Astrocyte (in vitro differentiated cells and primary cell): ENCODE results near the gene VPS41. TPM values are rescaled to one million over a fixed set of nuclear protein-coding genes. Genes with fewer than 3 reads are reported as not detected.

Experiments used
- DNase-seq: peaks from one replicate; pipeline ENCODE4 v3.0.0-alpha.2; 2010; ENCODE audit warnings: low read depth
- FAIRE-seq: peaks from 2 replicates; lab custom pipeline; 2011; peaks lifted over from hg19 to GRCh38; lab: Jason Lieb, UNC
- H2AFZ ChIP-seq: 2 replicates; pipeline ENCODE4 v1.6.0; 2012; ENCODE audit warnings: low read depth, low read length, inconsistent platforms
- H3K27ac ChIP-seq: 2 replicates; pipeline ENCODE4 v1.5.1; 2011; ENCODE audit warnings: low read depth, low read length, inconsistent platforms
- H3K27me3 ChIP-seq: 2 replicates; pipeline ENCODE4 v1.6.0; 2011; ENCODE audit warnings: low read length, inconsistent platforms; ENCODE audit not compliant: insufficient read depth
- H3K36me3 ChIP-seq: 2 replicates; pipeline ENCODE4 v1.5.1; 2011; ENCODE audit warnings: low read length, inconsistent platforms; ENCODE audit not compliant: insufficient read depth
- H3K4me1 ChIP-seq: 2 replicates; pipeline ENCODE4 v1.5.1; 2011; ENCODE audit warnings: low read length, inconsistent platforms; ENCODE audit not compliant: insufficient read depth
- H3K4me2 ChIP-seq: 2 replicates; pipeline ENCODE4 v1.6.0; 2012; ENCODE audit warnings: low read length, inconsistent platforms
- H3K4me3 ChIP-seq: 2 replicates; pipeline ENCODE4 v1.5.1; 2011; ENCODE audit warnings: low read depth, mild to moderate bottlenecking, low read length, inconsistent platforms; ENCODE audit not compliant: insufficient read depth
- H3K79me2 ChIP-seq: 2 replicates; pipeline ENCODE4 v1.6.0; 2012; ENCODE audit warnings: mild to moderate bottlenecking, low read length, inconsistent platforms; ENCODE audit not compliant: insufficient read depth
- H3K9ac ChIP-seq: 2 replicates; pipeline ENCODE4 v1.6.0; 2012; ENCODE audit warnings: mild to moderate bottlenecking, low read length, inconsistent platforms
- H3K9me3 ChIP-seq: 2 replicates; pipeline ENCODE4 v1.5.1; 2012; ENCODE audit warnings: low read depth, mild to moderate bottlenecking, low read length, inconsistent platforms; ENCODE audit not compliant: insufficient read depth
- H4K20me1 ChIP-seq: 2 replicates; pipeline ENCODE4 v1.6.0; 2012; ENCODE audit warnings: low read length, inconsistent platforms; ENCODE audit not compliant: insufficient read depth
- H3K27ac Mint-ChIP-seq: one replicate; pipeline ENCODE4 v1.8.0; 2021; ENCODE audit warnings: mild to moderate bottlenecking, mixed read lengths; ENCODE audit not compliant: unreplicated experiment
- H3K27me3 Mint-ChIP-seq: one replicate; pipeline ENCODE4 v1.8.0; 2021; ENCODE audit warnings: low read depth, mixed read lengths; ENCODE audit not compliant: unreplicated experiment
- H3K36me3 Mint-ChIP-seq: one replicate; pipeline ENCODE4 v1.8.0; 2021; ENCODE audit warnings: low read depth, mixed read lengths; ENCODE audit not compliant: unreplicated experiment
- H3K4me1 Mint-ChIP-seq: one replicate; pipeline ENCODE4 v1.8.0; 2021; ENCODE audit warnings: low read depth, mixed read lengths; ENCODE audit not compliant: unreplicated experiment
- H3K4me3 Mint-ChIP-seq: one replicate; pipeline ENCODE4 v1.8.0; 2021; ENCODE audit warnings: mild to moderate bottlenecking, moderate library complexity, mixed read lengths; ENCODE audit not compliant: unreplicated experiment
- H3K9me3 Mint-ChIP-seq: one replicate; pipeline ENCODE4 v1.8.0; 2021; ENCODE audit warnings: mild to moderate bottlenecking, mixed read lengths; ENCODE audit not compliant: unreplicated experiment
- CTCF ChIP-seq: IDR thresholded peaks from 2 replicates; pipeline ENCODE4 v1.5.1; 2011; ENCODE audit warnings: low read depth, mild to moderate bottlenecking, inconsistent platforms, low read length, moderate library complexity; ENCODE audit not compliant: insufficient read depth
- EZH2 ChIP-seq: IDR thresholded peaks from 2 replicates; pipeline ENCODE4 v1.6.1; 2012; ENCODE audit warnings: mild to moderate bottlenecking, low read length, inconsistent platforms; ENCODE audit not compliant: insufficient read depth
- total RNA-seq: library from RNA; stranded (reverse); gene quantifications from 2 replicates; pipeline ENCODE4 v1.2.1, GENCODE V29; 2021

The VPS41 gene
- total RNA-seq, 1 donor from 2014 or later: 93.6 TPM

DNA sequence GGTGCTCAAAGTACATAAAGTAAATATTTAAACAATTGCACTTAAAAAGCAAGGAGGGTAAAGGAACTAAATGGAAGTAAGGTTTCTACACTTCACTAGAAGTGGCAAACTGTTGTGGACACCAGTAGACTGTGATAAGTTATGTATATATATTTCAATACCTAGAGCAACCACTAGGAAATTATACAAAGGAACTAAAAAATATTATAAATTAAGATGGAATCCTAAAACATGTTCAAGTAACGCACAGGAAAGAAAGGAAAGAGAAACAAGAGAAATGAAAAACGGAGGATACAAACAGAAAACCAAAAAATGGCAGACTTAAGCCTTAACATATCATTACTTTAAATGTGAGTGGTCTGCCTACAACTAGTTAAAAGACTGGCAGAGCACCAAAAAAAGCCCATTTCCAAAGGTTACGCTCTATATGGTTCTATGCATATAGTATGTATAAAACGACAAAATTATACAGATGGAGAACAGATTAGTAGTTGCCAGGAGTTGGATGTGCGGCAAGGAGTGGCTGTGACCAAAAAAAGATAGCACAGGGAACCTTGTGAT lies 19.0 kb downstream of the VPS41 start:
- no peak overlapping the region for H3K27ac Mint-ChIP-seq
- DNase-seq: no peak
- Histone ChIP-seq H3K4me1 (no peaks in the 10 kb centered on the region), H3K4me3 (no peak overlapping the region), H4K20me1 (peaks cover 10% of the 10 kb centered on the region), H3K79me2 (no peaks in the 10 kb centered on the region), H2AFZ (no peak overlapping the region), H3K27me3 (no peaks in the 10 kb centered on the region), H3K27ac (no peak overlapping the region), H3K9me3 (no peaks in the 10 kb centered on the region), H3K36me3 (no peaks in the 10 kb centered on the region), H3K9ac (no peak overlapping the region), H3K4me2 (no peak overlapping the region)
- TF ChIP-seq EZH2: no peak
- FAIRE-seq: no peak
- peaks cover 9% of the 10 kb centered on the region for H3K36me3 Mint-ChIP-seq
- H3K27me3 Mint-ChIP-seq: no peaks in the 10 kb centered on the region
- H3K4me1 Mint-ChIP-seq: peaks cover 8% of the 10 kb centered on the region
- no peaks in the 10 kb centered on the region for H3K9me3 Mint-ChIP-seq
- H3K4me3 Mint-ChIP-seq: no peak overlapping the region

DNA sequence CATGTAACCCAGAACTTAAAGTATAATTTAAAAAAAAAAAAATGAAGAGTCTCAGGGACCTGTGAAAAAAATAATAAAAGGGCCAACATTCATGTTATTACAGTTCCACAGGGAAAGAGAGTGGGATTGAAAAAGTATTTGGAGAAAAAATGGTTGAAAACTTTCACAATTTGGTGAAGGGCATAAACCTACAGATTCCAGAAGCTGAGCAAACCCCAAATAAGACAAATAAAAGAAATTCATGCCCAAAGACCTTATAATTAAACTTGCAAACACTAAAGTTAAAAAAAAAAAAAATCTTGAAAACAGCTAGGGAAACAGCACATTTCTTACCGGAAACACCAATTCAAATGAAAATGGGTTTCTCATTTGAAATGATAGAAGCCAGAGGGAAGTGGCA lies 19.9 kb downstream of the VPS41 start:
- DNase-seq (no peak), FAIRE-seq (no peak)
- H3K79me2 ChIP-seq: no peaks in the 10 kb centered on the region
- H4K20me1 ChIP-seq: peaks cover 14% of the 10 kb centered on the region
- H3K4me1 Mint-ChIP-seq: peaks cover 8% of the 10 kb centered on the region
- no peaks in the 10 kb centered on the region for H3K9me3 ChIP-seq
- H3K4me2 ChIP-seq: no peak overlapping the region
- H3K27me3 ChIP-seq: no peaks in the 10 kb centered on the region
- H3K9me3 Mint-ChIP-seq: no peaks in the 10 kb centered on the region
- H2AFZ ChIP-seq: no peak overlapping the region
- H3K4me3 ChIP-seq: no peak overlapping the region
- H3K27ac Mint-ChIP-seq: no peak overlapping the region
- no peaks in the 10 kb centered on the region for H3K27me3 Mint-ChIP-seq
- TF ChIP-seq CTCF (no peak), EZH2 (no peak)
- H3K4me3 Mint-ChIP-seq: no peak overlapping the region
- H3K9ac ChIP-seq: no peak overlapping the region
- no peaks in the 10 kb centered on the region for H3K36me3 ChIP-seq
- peaks cover 6% of the 10 kb centered on the region for H3K36me3 Mint-ChIP-seq
- H3K27ac ChIP-seq: no peak overlapping the region
- H3K4me1 ChIP-seq: no peaks in the 10 kb centered on the region

DNA sequence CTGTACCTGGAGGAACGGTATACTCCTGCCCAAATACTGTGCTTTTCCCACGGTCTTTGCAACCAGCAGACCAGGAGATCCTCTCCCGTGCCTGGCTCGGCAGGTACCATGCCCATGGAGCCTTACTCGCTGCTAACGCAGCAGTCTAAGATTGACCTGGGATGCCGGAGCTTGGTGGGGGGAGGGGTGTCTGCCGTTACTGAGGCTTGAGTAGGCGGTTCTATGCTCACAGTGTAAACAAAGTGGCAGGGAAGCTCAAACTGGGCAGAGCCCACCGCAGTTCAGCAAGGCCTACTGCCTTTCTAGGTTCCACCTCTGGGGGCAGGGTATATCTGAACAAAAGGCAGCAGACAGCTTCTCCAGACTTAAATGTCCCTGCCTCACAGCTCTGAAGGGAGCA lies 22.7 kb downstream of the VPS41 start:
- peaks cover 6% of the 10 kb centered on the region for H3K4me1 Mint-ChIP-seq
- Histone ChIP-seq H3K79me2 (no peaks in the 10 kb centered on the region), H3K27me3 (no peaks in the 10 kb centered on the region), H3K4me2 (no peak overlapping the region), H3K36me3 (no peaks in the 10 kb centered on the region), H3K4me1 (no peaks in the 10 kb centered on the region), H2AFZ (no peak overlapping the region), H3K4me3 (no peak overlapping the region), H4K20me1 (peaks cover 15% of the 10 kb centered on the region), H3K27ac (no peak overlapping the region), H3K9ac (no peak overlapping the region), H3K9me3 (no peaks in the 10 kb centered on the region)
- no peaks in the 10 kb centered on the region for H3K27me3 Mint-ChIP-seq
- TF ChIP-seq CTCF: no peak
- no peak for TF ChIP-seq EZH2
- FAIRE-seq: no peak
- DNase-seq: no peak
- H3K9me3 Mint-ChIP-seq: no peaks in the 10 kb centered on the region
- H3K27ac Mint-ChIP-seq: no peak overlapping the region
- no peak overlapping the region for H3K4me3 Mint-ChIP-seq
- H3K36me3 Mint-ChIP-seq: peaks cover 3% of the 10 kb centered on the region
